ENCODE measurements around the gene ELN. TPM values are rescaled to one million over a fixed set of nuclear protein-coding genes. Genes with fewer than 3 reads are reported as not detected.

The ELN gene
- polyA plus RNA-seq, 3 donors: 48.4 to 61.7 (median 58.1) TPM

DNA sequence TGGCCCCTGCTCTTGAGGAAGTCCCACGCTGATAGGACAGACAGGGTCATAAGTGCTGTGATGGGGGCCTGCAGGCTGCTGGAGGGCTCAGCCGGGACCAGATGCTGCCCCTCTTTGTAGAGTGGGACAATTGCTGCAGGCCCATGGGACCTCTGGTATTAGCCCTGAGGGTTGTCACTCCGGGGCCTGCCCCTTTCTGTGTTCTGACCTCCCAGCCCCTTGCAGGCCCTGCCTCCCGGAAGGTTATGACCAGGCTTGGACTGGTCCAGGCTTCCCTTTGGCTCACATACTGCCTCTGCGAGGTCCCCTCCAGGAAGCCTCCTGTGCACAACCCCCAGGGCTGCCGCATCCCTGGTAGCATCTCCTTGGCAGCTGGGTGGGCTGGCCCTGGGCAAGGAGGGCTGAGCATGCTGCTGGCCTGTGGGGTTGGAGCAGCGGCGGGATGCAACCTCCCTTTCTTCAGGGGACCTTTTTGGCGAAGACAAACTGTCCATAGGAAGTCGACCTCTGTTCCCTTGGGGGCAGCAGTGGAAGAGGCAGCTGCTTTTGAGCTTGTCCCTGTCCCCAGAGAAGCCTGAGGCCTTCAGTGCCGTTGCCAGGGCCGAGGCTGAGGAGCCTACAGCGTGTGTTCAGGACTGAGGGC lies 64.5 kb downstream of the ELN start:
- no peak for DNase-seq (ENCODE audit: low read depth in 3 of 3, low spot score in 2 of 3)

DNA sequence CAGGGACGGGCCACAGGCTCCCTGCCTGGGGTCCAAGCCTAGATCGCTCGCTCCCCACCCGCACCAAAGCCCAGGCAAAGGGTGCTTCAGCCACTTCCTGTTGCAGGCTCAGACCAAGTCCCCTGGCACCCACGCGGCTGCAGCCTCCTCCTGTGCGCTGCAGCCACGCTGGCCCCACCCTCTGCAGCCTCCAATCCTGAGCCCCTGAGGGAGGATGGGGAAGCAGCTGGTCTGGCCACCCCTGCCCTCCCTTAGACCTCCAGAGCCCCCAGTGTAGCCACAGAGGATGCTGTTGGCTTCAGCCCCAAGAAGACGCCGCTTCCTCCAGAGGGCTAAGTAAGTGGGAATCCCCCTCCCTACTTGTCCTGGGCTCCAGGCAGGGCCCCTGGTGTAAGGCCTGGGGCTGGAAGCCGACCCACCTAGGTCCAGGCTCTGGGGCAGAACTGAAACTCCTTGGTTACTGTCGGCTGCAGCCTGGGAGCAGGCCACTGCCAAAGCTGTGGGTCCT lies 65.0 kb downstream of the ELN start:
- no peak for DNase-seq (ENCODE audit: low read depth in 3 of 3, low spot score in 2 of 3)

DNA sequence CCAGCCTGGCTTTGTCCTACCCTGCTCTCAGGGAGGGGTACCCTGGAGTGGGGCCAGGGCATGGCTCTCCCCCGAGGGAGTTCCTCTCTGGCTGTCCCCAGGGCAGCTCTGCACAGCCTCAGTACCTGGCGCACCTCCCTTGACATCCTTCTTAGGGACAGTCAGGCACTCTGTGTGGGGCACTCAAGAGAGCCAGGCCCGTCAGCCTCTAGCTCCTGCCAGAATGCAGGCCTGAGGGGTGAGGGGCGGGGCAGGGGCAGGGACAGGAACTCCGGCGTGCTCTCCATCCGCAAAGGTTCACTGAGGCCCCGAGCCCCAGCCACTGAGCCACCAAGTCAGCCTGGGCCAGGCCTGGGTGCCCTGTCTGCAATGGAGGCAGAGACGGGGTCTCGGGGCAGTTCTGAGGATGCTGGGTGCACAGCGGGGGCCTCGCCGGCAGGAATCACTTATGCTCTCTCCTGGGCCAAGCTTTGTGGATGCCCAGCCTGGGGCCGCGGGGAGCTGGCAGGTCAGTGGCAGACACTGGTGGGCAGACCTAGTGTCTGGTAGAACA lies 65.8 kb downstream of the ELN start:
- DNase-seq (ENCODE audit: low read depth in 3 of 3, low spot score in 2 of 3): no peak

DNA sequence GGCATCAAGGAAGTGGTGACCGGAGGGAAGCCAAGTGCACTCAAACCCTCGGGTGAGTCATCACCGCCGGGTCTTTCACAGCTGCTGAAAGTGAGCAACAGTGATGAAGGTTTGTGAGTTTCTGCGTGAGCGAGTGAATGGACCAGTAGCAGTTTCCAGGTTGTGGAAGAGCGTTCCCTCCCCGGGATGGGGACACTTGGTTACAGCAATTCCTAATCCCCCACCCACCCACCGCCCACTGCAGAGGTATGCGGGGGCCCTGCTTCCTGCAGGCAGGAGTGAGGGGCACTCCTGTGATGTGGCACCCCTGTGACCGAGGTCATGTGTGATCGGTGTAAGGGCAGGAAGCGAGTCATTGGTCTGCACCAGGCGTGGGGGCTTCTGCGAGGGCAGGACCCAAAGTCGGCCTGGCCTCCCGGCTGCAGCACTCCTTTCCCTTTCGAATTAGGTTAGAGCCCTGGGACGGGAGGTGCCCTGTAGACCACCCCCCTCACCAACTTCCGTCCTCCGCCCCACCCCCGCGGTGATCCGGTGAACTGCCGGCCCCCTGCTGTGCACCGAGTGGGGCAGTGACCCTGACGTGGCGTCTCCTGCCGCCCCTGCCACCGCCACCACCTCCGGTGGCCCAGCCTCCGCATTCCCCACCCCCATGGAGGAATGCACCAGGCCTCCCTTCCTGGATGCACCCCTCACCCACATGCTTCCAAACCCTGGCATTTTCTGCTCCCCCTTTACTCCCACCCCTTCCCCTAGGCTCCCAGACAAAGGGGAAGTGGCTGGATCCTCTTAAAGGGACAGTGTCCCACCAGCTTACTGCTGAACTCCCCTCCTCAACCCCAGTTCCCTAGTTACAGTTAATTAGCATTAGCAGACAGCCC lies 66.5 kb downstream of the ELN start:
- DNase-seq (ENCODE audit: low read depth in 3 of 3, low spot score in 2 of 3): peak in 1 of 3 donors; percentile 19

DNA sequence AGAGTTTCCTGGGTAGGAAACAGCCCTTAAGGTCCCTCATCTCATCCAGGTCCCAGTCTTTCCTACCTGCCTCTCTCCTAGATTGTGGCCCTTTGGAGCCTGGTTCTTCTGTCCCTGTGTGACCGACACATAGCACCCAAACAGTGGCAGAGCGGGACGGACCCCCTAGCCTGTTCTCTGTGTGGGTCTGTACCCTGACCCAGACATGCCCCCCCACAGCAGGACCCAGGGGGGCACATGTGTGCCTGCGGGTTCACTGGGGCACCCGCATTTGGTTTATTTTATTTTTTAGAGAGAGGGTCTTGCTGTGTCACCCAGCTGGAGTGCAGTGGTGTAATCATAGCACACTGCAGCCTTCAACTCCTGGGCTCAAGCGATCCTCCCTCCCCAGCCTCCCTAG lies 67.2 kb downstream of the ELN start:
- DNase-seq (ENCODE audit: low read depth in 3 of 3, low spot score in 2 of 3): no peak

DNA sequence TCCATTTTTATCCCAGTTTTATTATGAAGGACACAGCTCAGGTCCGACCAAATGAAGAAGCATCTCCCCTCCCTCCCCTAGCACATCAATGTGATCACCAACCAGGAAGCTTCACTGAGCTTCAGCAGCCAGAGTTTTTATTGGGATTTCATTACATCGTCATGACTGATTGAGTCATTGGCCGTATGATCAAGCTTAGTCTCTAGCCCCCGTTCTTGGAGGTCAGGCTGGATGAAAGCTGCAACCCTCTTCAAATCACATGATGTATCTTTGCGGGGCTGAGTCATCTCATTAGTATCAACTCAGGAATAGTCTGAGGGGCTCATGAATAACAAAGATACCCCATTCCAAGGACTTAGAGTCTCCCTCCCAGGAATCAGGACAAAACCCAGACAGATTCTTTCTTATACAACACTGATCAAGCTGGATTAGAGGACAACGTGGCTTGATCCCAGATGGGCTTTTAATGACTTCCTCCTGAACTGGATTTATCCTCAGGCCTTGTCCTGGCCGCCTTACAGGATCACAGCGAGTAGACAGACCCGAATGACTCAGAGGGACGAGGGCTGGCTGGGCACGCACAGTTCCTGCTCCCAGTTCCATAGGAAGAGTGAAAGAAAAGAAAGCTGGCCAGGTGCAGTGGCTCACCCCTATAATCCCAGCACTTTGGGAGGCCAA lies 70.1 kb downstream of the ELN start:
- DNase-seq (ENCODE audit: low read depth in 3 of 3, low spot score in 2 of 3): no peak

DNA sequence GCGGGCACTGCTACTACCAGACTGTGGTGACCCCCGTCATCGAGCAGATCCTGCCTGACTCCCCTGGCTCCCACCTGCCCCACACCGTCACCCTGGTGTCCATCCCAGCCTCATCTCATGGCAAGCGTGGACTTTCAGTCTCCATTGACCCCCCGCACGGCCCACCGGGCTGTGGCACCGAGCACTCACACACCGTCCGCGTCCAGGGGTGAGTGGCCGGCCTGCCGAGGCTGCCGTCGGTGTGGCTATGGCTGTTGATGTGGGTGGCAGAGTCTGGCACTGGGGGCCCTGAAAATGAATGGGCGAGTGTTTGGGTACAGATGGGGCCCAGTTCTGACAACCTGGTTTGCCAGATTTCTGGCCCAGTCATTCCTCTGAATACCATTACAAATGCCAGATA lies 71.1 kb downstream of the ELN start:
- DNase-seq (ENCODE audit: low read depth in 3 of 3, low spot score in 2 of 3): no peak

DNA sequence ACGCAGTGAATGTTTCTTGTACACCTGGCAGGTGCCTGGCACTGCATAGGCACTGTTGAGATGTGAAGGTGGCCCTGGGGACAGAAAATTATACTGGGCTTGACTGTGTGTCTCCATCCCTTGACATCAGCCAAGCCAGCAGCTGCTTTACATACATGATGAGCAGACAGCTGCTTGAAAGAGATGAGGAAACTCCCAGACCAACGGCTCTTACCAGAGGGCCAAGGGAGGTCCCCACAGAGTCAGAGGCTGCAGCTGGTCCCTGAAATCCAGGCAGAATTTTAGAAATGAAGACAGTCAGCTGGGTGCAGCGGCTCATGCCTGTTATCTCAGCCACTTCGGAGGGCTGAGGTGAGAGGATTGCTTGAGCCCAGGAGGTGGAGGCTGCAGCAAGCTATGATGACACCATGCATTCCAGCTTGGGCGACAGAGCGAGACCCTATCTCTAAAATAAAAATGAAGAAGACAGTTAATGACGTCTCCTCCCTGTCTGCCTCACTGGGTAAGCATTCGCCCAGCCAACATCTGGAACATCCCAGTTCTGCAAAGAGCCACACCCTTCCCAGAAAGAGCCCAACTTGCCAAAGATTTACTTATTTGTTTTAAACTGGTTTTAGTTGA lies 73.2 kb downstream of the ELN start:
- DNase-seq (ENCODE audit: low read depth in 3 of 3, low spot score in 2 of 3): peak in 1 of 3 donors; percentile 9

DNA sequence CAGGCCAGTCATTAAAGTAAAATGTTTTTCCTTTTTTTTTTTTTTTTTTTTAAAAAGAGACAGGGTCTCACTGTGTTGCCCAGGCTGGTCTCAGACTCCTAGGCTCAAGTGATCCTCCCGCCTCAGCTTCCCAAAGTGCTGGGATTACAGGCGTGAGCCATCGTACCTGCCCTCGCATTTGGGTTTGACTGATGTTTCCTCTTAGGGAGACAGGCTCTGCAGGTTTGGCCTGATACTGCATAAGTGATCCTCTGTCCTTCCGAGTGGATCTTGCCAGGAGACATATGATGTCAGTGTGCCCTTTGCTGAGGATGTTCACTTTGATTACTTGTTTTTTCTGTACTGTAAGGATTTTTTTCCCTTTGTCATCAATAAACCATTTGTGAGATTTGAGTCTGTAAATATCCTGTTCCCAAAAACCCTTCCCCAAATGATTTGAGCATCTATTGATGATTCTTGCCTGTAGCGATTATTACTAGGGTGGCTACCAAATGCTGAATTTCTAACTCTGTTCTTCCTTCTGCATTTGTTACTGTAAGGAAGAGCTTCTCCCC lies 75.3 kb downstream of the ELN start:
- DNase-seq (ENCODE audit: low read depth in 3 of 3, low spot score in 2 of 3): no peak

DNA sequence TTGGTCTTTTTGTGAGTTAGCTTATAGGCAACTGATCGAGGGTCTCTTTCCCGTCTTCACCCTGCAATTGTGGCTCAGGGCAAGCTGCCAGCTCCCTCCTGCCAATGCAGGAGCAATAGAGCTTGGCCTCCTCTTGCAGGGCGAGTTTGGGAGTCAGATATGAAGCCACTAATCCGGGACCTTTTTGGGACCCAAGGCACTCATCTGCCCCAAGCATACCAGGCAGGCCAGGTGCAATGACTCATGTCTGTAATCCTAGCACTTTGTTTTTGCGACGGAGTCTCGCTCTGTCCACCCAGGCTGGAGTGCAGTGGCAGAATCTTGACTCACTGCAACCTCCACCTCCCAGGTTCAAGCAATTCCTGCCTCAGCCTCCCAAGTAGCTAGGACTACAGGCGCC lies 76.7 kb downstream of the ELN start:
- peak in 1 of 3 donors; percentile 5 for DNase-seq (ENCODE audit: low read depth in 3 of 3, low spot score in 2 of 3)

DNA sequence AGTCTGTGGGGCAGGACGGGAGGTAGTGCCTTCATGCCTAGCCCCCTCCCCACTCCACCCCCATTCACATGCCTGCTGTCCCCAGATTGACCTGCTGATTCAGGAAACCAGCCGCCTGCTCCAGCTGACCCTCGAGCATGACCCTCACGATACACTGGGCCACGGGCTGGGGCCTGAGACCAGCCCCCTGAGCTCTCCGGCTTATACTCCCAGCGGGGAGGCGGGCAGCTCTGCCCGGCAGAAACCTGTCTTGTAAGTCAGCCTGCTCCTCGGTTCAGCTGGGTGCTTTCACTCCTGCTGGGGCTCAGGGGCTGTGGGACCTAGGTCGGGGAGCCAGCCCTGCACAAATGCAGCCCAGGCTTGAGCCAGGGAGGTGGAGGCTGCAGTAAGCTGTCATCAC lies 78.0 kb downstream of the ELN start:
- no peak for DNase-seq (ENCODE audit: low read depth in 3 of 3, low spot score in 2 of 3)

DNA sequence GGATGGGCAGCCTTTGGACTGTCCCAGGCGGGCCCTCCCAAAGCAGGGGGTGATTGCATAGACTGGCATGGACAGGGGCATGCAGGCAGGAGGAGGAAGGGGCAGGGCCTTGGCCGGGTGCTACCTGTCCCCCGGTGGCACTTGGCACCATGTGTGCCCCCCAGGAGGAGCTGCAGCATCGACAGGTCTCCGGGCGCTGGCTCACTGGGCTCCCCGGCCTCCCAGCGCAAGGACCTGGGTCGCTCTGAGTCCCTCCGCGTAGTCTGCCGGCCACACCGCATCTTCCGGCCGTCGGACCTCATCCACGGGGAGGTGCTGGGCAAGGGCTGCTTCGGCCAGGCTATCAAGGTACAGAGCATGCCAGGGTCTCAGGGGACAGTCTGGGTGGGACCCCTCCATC lies 78.9 kb downstream of the ELN start:
- no peak for DNase-seq (ENCODE audit: low read depth in 3 of 3, low spot score in 2 of 3)

DNA sequence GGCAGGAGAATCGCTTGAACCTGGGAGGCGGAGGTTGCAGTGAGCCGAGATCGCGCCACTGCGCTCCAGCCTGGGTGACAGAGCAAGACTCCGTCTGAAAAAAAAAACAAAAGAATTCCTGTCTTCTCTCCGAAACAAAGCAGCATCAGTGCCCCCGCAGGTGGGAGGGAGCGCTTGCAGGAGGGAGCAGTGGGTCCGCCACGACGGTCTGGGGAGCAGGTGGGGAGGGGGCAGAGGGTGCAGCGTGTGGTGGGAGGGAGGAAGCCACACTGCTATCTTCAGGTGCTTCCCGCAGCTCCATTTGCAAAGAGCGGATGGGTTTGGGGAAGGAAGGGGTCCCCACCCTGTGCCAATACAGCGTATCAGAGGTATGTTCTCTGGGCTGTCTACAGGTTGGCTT lies 87.4 kb downstream of the ELN start:
- DNase-seq (ENCODE audit: low read depth in 3 of 3, low spot score in 2 of 3): no peak

DNA sequence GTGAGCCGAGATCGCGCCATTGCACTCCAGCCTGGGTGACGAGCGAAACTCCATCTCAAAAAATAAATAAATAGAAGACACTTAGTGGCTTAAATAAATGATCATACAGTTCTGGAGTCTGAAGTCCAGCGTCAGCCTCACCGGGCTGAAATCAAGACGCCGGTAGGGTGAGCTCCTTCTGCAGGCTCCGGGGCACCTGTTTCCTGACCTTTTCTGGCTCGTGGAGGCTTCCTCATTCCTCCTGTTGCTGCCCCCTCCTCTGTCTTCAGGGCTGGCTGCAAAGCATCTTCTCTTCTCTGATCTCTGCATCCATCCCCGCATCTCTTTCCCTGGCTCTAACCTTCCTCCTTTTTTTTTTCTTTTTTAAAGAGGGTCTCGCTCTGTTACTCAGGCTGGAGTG lies 88.4 kb downstream of the ELN start:
- no peak for DNase-seq (ENCODE audit: low read depth in 3 of 3, low spot score in 2 of 3)

Other genes starting within 250 kb of the ELN start
- 10 to 100 TPM; 68.7 to 91.4 (median 76.4) TPM for gene CLDN4, start 197.2 kb upstream of the ELN start, polyA plus RNA-seq (ENCODE audit: insufficient read length in 3 of 3)
- gene METTL27, start 185.7 kb upstream of the ELN start, polyA plus RNA-seq (ENCODE audit: insufficient read length in 3 of 3): 10 to 100 TPM in 1 of 3 donors, 1 to 10 TPM in 2; 3.4 to 12.2 (median 8.8) TPM
- gene TMEM270, start 167.0 kb upstream of the ELN start, polyA plus RNA-seq (ENCODE audit: insufficient read length in 3 of 3): not detected
- gene LIMK1, start 55.6 kb downstream of the ELN start, polyA plus RNA-seq (ENCODE audit: insufficient read length in 3 of 3): 10 to 100 TPM; 17.7 to 22.5 (median 21.2) TPM
- gene EIF4H, start 146.2 kb downstream of the ELN start, polyA plus RNA-seq (ENCODE audit: insufficient read length in 3 of 3): 100 to 1,000 TPM; 283 to 294 (median 287) TPM
- 1 to 10 TPM; 2.2 to 2.5 (median 2.4) TPM for gene LAT2, start 181.8 kb downstream of the ELN start, polyA plus RNA-seq (ENCODE audit: insufficient read length in 3 of 3)
- gene RFC2, start 226.2 kb downstream of the ELN start, polyA plus RNA-seq (ENCODE audit: insufficient read length in 3 of 3): 10 to 100 TPM; 42.7 to 50.8 (median 44.4) TPM